GM12891 (cell line): ENCODE data around the gene GABRP.

Experiments
- PAX5 ChIP-seq: IDR thresholded peaks from 2 replicates; pipeline ENCODE4 v1.6.1; 2011; ENCODE audit warnings: low read length, moderate library complexity, mild to moderate bottlenecking; ENCODE audit not compliant: insufficient read depth, severe bottlenecking
- POLR2A ChIP-seq: IDR thresholded peaks from 2 replicates; pipeline ENCODE4 v1.6.1; 2011; ENCODE audit warnings: low read depth, low read length, control low read depth
- POLR2AphosphoS5 ChIP-seq: IDR thresholded peaks from 2 replicates; pipeline ENCODE4 v1.6.1; 2011; ENCODE audit warnings: low read depth, low read length, control low read depth
- TAF1 ChIP-seq: IDR thresholded peaks from 2 replicates; pipeline ENCODE4 v1.6.1; 2011; ENCODE audit warnings: low read depth, low read length, control low read depth

GRCh38 chr5:170857066-170857465, 73.5 kb downstream of the GABRP start:
- TF ChIP-seq POLR2A (no peak), POLR2AphosphoS5 (no peak), PAX5 (no peak), TAF1 (no peak)
